ENCODE measurements around the gene SEPHS1.
A peak's percentile ranks its signal among the peaks of the same experiment; 100 is the strongest.

SEPHS1 gene

DNA sequence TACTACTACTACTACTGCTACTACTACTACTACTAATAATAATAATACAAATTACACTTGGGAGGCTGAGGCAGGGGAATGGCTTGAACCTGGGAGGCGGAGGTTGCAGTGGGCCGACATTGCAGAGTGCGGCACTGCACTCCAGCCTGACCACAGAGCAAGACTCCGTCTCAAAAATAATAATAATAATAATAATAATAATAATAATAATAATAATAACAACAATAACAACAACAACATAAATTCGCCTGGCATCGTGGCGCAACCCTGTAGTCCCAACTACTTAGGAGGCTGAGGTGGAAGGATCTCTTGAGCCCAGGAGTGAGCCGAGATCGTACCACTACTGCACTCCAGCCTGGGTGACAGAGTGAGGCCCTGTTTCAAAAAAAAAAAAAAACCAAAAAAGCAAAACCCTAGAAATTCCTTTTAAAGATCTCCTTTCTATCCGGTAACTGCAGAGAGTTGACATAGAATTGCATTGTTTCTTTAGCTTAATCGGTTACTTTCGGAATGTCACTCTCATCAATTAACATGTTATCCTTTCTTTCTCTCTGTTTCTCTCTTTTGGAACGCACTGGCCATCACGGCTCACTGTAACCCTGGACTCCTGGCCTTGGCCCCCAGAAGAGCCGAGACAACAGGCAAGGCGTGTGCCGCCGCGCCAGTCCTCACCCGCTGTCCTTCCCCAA, 49.2 kb downstream of the SEPHS1 start:
- Histone ChIP-seq H3K36me3 (ENCODE audit: control insufficient read depth, insufficient read depth, low read length) (no peaks in the 10 kb centered on the region), H3K4me3 (ENCODE audit: low read length) (no peak overlapping the region), H3K4ac (ENCODE audit: low read depth, low read length) (no peak overlapping the region), H3K79me1 (ENCODE audit: low read length) (no peaks in the 10 kb centered on the region), H3K18ac (ENCODE audit: low read length) (no peak overlapping the region), H4K8ac (ENCODE audit: low read depth, low read length) (no peak overlapping the region), H3K56ac (ENCODE audit: low read length) (peak overlapping the region; percentile 78), H3K4me1 (ENCODE audit: control insufficient read depth, low read depth, low read length) (no peaks in the 10 kb centered on the region), H3K27me3 (ENCODE audit: insufficient read depth, low read length, poor library complexity) (no peaks in the 10 kb centered on the region), H2AK5ac (ENCODE audit: low read length) (no peak overlapping the region), H3K23ac (ENCODE audit: low read length) (no peak overlapping the region), H3K4me2 (ENCODE audit: low read length) (peak overlapping the region; percentile 41), H2BK15ac (replicated peaks; ENCODE audit: low read depth) (no peak overlapping the region), H3K79me2 (ENCODE audit: control insufficient read depth, insufficient read depth, low read length) (no peaks in the 10 kb centered on the region), H2BK5ac (ENCODE audit: low read length) (no peak overlapping the region), H3K9ac (ENCODE audit: low read length) (peak overlapping the region; percentile 79), H4K5ac (ENCODE audit: low read length) (no peak overlapping the region), H3K27ac (ENCODE audit: low read depth, low read length) (no peak overlapping the region), H2BK120ac (ENCODE audit: low read depth, low read length) (no peak overlapping the region)
- DNase-seq = no peak
- WGBS (ENCODE audit: extremely low coverage, insufficient coverage, low lambda C conversion rate) = no CpG with 5 or more reads among the region's 20 CpGs

DNA sequence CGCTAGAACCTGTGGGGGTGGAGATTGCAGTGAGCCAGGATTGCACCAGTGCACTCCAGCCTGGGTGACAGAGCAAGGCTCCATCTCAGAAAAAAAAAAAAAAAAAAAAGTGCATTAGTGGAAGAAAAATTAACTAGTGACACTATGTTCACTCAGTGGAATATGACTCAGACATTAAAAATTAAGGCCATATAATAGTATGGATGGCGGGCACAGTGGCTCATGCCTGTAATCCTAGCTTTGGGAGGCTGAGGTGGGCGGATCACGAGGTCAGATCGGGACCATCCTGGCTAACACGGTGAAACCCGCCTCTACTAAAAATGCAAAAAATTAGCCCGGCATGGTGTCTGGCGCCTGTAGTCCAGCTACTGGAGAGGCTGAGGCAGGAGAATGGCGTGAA, 51.6 kb downstream of the SEPHS1 start:
- no peak for DNase-seq
- H3K27ac ChIP-seq (ENCODE audit: low read depth, low read length) = no peak overlapping the region
- no peak overlapping the region for H3K4me3 ChIP-seq (ENCODE audit: low read length)
- no peak overlapping the region for H3K4me2 ChIP-seq (ENCODE audit: low read length)
- no peaks in the 10 kb centered on the region for H3K36me3 ChIP-seq (ENCODE audit: control insufficient read depth, insufficient read depth, low read length)
- no peak overlapping the region for H2BK15ac ChIP-seq (replicated peaks; ENCODE audit: low read depth)
- H3K79me1 ChIP-seq (ENCODE audit: low read length) = no peaks in the 10 kb centered on the region
- no peak overlapping the region for H3K23ac ChIP-seq (ENCODE audit: low read length)
- H2BK5ac ChIP-seq (ENCODE audit: low read length) = no peak overlapping the region
- no peak overlapping the region for H3K4ac ChIP-seq (ENCODE audit: low read depth, low read length)
- no peak overlapping the region for H3K18ac ChIP-seq (ENCODE audit: low read length)
- H3K79me2 ChIP-seq (ENCODE audit: control insufficient read depth, insufficient read depth, low read length) = no peaks in the 10 kb centered on the region
- H4K8ac ChIP-seq (ENCODE audit: low read depth, low read length) = no peak overlapping the region
- no peak overlapping the region for H3K56ac ChIP-seq (ENCODE audit: low read length)
- H4K5ac ChIP-seq (ENCODE audit: low read length) = no peak overlapping the region
- H2BK120ac ChIP-seq (ENCODE audit: low read depth, low read length) = no peak overlapping the region
- H3K4me1 ChIP-seq (ENCODE audit: control insufficient read depth, low read depth, low read length) = no peaks in the 10 kb centered on the region
- H3K27me3 ChIP-seq (ENCODE audit: insufficient read depth, low read length, poor library complexity) = no peaks in the 10 kb centered on the region
- WGBS (ENCODE audit: extremely low coverage, insufficient coverage, low lambda C conversion rate) = no CpG with 5 or more reads among the region's 10 CpGs
- H2AK5ac ChIP-seq (ENCODE audit: low read length) = no peak overlapping the region
- H3K9ac ChIP-seq (ENCODE audit: low read length) = no peak overlapping the region

DNA sequence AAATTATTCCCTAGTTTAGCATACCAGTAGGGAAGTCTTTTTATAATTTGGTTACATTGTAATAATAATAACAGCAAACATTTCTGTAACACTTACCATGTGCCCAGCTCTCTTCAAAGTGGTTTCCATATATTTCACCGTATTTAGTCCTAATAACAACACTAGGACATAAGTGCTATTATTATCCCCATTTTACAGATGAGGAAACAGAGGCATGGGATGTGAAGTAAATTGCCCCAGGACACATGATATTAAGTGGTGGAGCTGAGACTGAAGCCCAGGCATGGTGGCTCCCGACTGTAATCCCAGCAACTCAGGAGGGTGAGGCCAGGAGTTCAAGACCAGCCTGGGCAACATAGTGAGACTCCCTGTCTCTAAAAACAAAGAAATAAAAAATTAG, 53.3 kb downstream of the SEPHS1 start:
- Histone ChIP-seq H4K5ac (ENCODE audit: low read length) (no peak overlapping the region), H3K79me2 (ENCODE audit: control insufficient read depth, insufficient read depth, low read length) (no peaks in the 10 kb centered on the region), H2BK5ac (ENCODE audit: low read length) (no peak overlapping the region), H3K4me2 (ENCODE audit: low read length) (no peak overlapping the region), H3K36me3 (ENCODE audit: control insufficient read depth, insufficient read depth, low read length) (no peaks in the 10 kb centered on the region), H3K4me3 (ENCODE audit: low read length) (no peak overlapping the region), H3K18ac (ENCODE audit: low read length) (no peak overlapping the region), H3K4ac (ENCODE audit: low read depth, low read length) (no peak overlapping the region), H4K8ac (ENCODE audit: low read depth, low read length) (no peak overlapping the region), H2BK120ac (ENCODE audit: low read depth, low read length) (no peak overlapping the region), H3K56ac (ENCODE audit: low read length) (no peak overlapping the region), H3K27ac (ENCODE audit: low read depth, low read length) (no peak overlapping the region), H3K27me3 (ENCODE audit: insufficient read depth, low read length, poor library complexity) (no peaks in the 10 kb centered on the region), H2BK15ac (replicated peaks; ENCODE audit: low read depth) (no peak overlapping the region), H3K23ac (ENCODE audit: low read length) (no peak overlapping the region), H3K79me1 (ENCODE audit: low read length) (no peaks in the 10 kb centered on the region), H3K9ac (ENCODE audit: low read length) (no peak overlapping the region), H3K4me1 (ENCODE audit: control insufficient read depth, low read depth, low read length) (no peaks in the 10 kb centered on the region), H2AK5ac (ENCODE audit: low read length) (no peak overlapping the region)
- DNase-seq = no peak
- no CpG with 5 or more reads among the region's 2 CpGs for whole genome bisulfite sequencing (ENCODE audit: extremely low coverage, insufficient coverage, low lambda C conversion rate)

DNA sequence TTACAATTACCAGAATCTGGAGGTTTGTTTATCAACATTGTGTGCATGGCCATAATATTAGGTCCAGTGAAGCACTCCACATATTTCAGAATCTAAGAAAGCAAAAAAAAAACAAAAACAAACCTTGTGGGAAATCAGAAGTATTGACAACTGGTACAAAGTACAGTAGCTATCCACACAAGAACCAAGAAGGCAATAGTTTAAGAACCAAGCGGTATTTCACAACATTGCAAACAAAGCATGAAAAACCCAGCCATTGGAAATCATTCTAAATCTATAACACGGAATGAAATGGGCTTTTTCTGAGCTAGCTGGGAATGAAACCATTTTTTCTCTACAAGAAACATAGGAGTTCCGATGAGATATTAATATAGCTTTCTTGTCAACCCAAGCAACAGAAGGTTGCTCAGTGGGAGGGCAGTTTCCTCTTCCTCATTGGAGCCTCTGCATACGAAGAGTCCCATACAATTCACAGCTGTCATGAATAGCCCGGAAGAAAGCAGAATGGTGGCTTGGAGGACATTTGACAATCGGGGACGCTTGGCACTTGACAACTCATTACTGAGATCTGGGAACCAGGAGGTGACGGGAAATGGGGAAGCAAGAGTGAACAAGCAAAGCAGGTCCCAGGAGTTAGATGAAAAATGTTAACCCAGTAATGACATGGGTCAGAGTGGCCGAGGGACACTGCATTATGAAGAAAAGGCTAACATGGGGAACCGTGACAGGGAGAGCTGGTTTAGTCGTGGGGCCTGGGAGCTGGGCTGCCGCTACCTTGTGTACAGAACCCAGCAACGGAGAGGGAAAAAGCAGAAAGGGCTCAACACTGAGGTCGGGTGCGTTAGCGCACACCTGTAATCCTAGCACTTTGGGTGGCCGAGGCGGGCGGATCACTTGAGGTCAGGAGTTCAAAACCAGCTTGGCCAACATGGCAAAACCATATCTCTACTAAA, 56.0 kb downstream of the SEPHS1 start:
- H3K18ac ChIP-seq (ENCODE audit: low read length) = no peak overlapping the region
- H3K56ac ChIP-seq (ENCODE audit: low read length) = no peak overlapping the region
- H2AK5ac ChIP-seq (ENCODE audit: low read length) = no peak overlapping the region
- no peak overlapping the region for H3K23ac ChIP-seq (ENCODE audit: low read length)
- no peak overlapping the region for H3K27ac ChIP-seq (ENCODE audit: low read depth, low read length)
- H3K4me2 ChIP-seq (ENCODE audit: low read length) = no peak overlapping the region
- no peaks in the 10 kb centered on the region for H3K4me1 ChIP-seq (ENCODE audit: control insufficient read depth, low read depth, low read length)
- no peak overlapping the region for H4K5ac ChIP-seq (ENCODE audit: low read length)
- no peak overlapping the region for H2BK5ac ChIP-seq (ENCODE audit: low read length)
- H3K36me3 ChIP-seq (ENCODE audit: control insufficient read depth, insufficient read depth, low read length) = no peaks in the 10 kb centered on the region
- no peak for DNase-seq
- H3K27me3 ChIP-seq (ENCODE audit: insufficient read depth, low read length, poor library complexity) = no peaks in the 10 kb centered on the region
- no peak overlapping the region for H3K9ac ChIP-seq (ENCODE audit: low read length)
- H3K4ac ChIP-seq (ENCODE audit: low read depth, low read length) = no peak overlapping the region
- H3K79me2 ChIP-seq (ENCODE audit: control insufficient read depth, insufficient read depth, low read length) = no peaks in the 10 kb centered on the region
- H2BK120ac ChIP-seq (ENCODE audit: low read depth, low read length) = no peak overlapping the region
- WGBS (ENCODE audit: extremely low coverage, insufficient coverage, low lambda C conversion rate) = no CpG with 5 or more reads among the region's 19 CpGs
- no peak overlapping the region for H3K4me3 ChIP-seq (ENCODE audit: low read length)
- H3K79me1 ChIP-seq (ENCODE audit: low read length) = no peaks in the 10 kb centered on the region
- H2BK15ac ChIP-seq (replicated peaks; ENCODE audit: low read depth) = no peak overlapping the region
- no peak overlapping the region for H4K8ac ChIP-seq (ENCODE audit: low read depth, low read length)

DNA sequence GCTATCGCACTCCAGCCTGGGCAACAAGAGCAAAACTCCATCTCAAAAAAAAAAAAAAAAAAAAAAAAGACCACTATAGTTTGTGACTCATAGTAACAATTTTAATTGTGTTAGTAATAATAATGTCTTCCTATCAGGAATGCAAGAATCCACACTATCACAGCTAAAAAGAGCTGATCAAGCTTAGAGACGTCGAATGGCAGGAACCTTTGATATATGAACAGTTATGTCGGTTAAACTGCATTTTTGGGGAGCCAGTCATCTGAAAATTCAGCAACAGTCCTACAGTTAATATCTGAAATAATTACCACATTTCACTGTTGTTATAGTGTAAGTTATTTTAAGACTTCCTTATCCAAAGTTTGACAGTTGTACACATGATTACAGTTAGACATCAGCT, 57.0 kb downstream of the SEPHS1 start:
- Histone ChIP-seq H3K4me1 (ENCODE audit: control insufficient read depth, low read depth, low read length) (no peaks in the 10 kb centered on the region), H3K27ac (ENCODE audit: low read depth, low read length) (no peak overlapping the region), H2BK120ac (ENCODE audit: low read depth, low read length) (no peak overlapping the region), H3K79me1 (ENCODE audit: low read length) (no peaks in the 10 kb centered on the region), H2BK15ac (replicated peaks; ENCODE audit: low read depth) (no peak overlapping the region), H3K4me3 (ENCODE audit: low read length) (no peak overlapping the region), H2BK5ac (ENCODE audit: low read length) (no peak overlapping the region), H3K23ac (ENCODE audit: low read length) (no peak overlapping the region), H3K56ac (ENCODE audit: low read length) (no peak overlapping the region), H3K79me2 (ENCODE audit: control insufficient read depth, insufficient read depth, low read length) (no peaks in the 10 kb centered on the region), H3K4me2 (ENCODE audit: low read length) (no peak overlapping the region), H2AK5ac (ENCODE audit: low read length) (no peak overlapping the region), H3K9ac (ENCODE audit: low read length) (no peak overlapping the region), H4K5ac (ENCODE audit: low read length) (no peak overlapping the region), H3K18ac (ENCODE audit: low read length) (no peak overlapping the region), H3K4ac (ENCODE audit: low read depth, low read length) (no peak overlapping the region), H3K27me3 (ENCODE audit: insufficient read depth, low read length, poor library complexity) (no peaks in the 10 kb centered on the region), H3K36me3 (ENCODE audit: control insufficient read depth, insufficient read depth, low read length) (no peaks in the 10 kb centered on the region), H4K8ac (ENCODE audit: low read depth, low read length) (no peak overlapping the region)
- DNase-seq = no peak
- no CpG with 5 or more reads among the region's 4 CpGs for WGBS (ENCODE audit: extremely low coverage, insufficient coverage, low lambda C conversion rate)
